MV-4-11 (cell line): ENCODE results near the gene NR6A1.
A peak's percentile ranks its signal among the peaks of the same experiment; 100 is the strongest.

Experiments
- DNase-seq: peaks from one replicate; lab custom pipeline; 2025; lab: John Stamatoyannopoulos, UW

NR6A1 gene

DNA sequence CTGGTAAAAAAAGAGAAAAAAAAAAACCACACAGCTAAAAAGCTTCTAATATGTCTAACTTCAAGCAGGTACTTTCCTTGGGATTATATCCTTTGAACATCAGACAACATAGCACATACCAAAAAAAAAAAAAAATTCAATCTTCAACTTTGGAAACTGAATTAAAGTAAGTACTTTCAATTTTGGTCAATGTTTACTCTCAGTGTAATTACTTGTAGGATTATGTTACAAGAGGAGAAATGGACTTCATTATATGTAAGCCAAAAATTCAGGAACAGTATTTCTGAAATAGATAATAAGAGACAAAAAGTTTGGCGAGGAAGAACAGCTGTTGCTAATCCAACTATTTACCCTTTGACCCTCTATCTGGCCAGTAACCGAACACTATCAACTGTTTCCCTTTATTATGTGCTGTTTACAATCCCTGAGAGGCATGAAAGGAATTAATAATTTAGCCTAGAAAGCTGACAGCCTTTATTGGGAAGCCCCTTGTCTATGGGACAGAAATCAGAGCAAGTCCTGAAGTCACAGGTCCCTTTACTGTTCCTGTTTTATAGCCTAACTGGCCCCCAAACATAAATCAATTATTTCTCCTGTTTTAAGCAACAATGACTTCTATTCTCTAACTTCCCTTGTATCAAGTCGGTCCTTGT, 46.6 kb downstream of the NR6A1 start:
- DNase-seq, result no peak

DNA sequence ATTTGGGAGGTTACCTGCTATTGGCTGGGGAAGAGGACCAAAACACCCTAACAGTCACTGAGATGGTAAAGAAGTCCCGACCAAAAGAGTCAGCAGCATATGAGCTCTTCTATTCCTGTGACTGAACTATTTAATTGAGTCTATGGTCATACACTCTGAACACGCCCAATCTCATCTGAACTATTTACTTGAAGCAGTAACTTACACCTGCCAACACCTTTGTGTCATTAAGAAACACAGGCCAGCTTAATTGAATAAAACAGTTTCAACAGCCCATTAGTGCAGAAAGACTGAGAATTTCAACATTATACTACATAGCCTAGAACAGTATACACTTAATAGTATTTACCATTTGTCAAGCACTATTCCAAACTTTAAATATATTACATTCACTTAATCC, 47.8 kb downstream of the NR6A1 start:
- no peak for DNase-seq

DNA sequence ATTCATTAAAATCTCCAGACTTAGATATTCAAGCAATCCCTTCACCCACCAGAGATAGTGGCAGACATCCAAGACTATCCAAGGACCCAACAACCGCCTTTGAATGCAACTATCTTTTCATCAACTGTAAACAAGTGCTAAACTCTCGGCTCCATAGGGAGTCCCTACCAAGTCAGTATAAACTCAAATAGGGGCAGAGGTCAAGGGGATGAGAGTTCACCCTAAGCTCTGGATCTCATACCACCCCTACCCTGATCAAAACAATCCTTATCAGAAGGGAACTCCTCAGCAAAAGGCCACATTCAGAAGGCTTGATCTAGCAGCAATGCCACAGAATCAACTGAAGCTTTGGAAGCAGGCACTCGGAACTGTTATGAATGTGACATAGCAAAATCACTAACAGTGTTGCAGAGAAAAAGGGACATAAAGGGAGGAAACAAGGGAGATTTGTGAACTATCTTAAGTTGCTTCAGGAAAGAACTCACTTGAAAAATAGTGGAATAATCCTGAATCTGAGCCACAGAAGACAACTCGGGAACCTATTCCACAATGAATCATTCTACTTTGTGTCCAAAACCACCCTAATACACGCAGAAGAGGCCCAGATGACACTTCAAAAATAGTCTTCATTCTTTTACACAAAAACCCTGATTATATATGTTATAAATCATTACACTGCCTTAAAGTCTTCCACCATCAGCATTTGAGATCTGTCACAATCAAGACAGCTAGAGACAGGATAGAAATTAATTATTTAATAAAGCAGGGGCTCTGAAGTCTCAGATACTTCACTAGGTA, 49.8 kb downstream of the NR6A1 start:
- DNase-seq, result no peak

DNA sequence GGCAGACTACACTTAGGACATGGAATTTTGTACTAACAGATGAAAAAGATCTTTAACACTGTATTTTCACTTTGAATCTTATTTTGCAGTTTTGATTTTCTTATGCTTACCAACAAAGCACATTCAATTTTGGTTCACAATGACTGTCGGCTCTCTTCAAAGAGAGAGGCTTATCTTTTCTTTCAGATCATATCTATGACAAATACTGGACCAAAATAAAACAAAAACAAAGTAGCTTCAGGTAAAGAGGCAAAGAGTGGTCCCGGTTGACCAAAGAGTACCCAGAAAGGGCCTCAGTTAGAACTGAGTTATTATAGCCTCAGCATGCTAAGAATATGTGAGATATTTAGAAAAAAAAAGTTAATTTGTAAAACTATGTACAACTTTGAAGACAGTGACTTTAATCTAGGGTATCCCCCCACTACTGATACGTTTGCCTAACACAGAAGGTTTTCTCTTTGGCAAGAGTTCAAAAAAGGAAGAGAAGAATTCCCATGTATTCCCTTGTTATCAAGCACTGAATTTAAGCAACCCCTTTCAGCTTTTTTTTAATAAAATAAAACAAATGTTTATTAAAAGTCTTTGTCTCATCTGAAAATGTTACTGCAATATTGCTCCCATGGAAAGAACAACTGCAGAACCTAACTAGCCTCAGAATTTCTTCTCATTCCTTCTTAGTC, 50.5 kb downstream of the NR6A1 start:
- DNase-seq, result no peak

DNA sequence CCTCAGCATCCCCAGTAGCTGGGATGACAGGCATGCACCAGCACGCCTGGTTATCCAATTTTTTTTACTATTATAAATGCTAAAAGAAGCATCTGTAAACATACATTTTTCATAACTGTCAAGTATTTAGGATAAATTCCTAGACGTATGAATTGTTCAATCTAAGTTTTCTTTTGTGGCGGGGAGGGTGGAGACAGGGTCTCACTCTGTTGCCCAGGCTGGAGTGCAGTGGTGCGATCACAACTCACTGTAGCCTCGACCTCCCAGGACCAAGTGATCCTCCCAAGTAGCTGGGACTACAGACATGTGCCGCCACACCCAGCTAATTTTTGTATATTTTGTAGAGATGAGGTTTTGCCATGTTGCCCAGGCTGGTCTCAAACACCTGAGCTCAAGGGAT, 52.2 kb downstream of the NR6A1 start:
- no peak for DNase-seq

DNA sequence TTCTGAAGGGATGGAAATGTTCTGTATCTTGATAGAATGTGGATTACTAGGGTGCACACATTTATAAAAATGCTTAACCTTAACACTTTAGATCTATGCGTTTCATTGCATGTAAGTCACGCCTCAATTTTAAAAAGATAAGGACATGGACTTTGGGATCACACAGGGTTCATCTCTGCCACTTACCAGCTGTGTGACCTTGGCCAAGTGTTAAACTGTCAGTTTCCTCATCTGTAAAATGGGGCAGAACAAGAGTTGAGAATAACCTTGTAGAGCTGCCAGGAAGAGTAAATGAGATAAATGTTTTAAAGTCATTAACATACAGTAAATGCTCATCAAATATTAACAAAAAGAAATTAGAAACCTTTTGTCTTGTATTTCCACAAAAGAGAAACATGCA, 53.5 kb downstream of the NR6A1 start:
- no peak for DNase-seq

DNA sequence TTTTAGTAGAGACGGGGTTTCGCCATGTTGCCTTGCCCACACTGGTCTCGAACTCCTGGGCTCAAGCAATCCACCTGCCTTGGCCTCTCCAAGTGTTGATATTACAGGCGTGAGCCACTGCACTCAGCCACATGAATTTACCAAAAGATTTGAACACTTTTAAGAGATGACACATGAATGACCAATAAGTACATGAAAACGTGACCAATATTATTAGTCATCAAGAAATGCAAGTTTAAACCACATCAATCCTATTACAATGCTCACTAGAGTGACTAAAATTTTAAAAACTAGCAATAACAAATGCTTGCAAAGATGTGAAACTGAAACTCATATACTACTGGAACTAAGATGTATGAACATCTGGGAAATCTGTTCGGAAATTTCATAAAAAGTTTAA, 54.3 kb downstream of the NR6A1 start:
- no peak for DNase-seq

DNA sequence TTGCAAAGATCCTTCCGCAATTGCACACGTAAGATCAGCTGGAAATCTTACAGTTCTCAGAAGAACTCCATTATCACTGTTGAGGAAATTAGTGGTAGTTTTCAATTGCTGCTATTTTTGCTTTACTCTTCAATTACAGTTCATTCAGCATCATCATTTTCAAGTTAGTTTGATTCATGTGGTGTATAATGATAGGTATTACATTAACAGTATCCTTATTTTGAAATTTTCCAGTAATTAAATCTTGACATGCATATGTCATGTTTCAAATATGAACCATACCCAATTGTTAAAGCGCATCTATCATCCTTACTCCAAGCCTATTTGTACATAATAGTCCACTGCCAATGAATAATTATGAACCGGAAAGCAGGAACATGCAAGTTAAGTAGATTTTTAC, 60.3 kb downstream of the NR6A1 start:
- DNase-seq, result no peak

DNA sequence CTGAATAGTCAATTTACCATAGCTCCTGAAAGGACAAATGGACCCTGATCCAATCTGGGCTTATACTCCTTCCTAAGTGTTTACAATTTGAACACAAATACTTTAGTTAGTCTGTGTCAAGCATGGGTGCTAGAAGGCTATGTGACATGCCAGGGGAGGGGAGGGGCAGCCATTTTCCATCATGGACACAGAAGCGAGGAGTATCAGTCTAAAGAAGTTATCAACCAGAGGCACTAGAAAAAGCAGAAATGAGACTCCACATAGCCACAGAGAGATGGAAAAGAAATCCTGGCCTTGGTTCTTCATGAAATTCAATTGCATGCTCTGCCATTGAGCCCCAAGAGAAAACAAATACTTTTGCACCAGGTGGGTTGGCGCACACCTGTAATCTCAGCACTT, 61.8 kb downstream of the NR6A1 start:
- DNase-seq, result peak; percentile 51

DNA sequence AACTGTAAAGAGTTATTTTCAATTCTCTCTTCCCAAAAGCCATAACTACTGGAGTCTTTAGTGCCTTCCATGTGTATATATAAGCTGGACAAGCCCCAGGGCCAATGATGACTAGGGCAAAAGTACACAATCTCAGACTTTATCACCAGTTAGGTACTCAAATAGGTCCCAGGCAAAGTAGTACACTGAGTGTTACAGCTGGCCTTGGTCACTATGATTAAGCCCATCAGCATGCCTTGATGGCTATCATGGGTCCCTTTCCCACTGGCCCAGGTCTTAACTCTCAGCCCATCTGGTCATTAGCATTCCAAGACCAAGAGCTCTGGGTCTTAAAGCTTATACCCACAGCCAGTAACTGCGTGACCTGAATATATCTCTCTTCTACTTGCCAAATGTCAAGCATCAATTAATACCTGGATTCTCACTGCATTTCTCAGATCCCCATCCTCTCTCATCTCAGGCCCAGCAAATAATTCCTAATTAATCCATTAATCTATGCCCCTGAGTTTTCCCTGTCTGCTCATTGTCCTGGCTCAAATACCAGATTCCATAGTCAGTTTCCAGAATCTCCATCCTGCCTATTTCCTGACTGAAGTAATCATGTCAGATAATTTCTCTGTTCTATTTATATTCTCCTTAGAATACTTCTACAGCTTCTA, 62.3 kb downstream of the NR6A1 start:
- DNase-seq, result no peak

DNA sequence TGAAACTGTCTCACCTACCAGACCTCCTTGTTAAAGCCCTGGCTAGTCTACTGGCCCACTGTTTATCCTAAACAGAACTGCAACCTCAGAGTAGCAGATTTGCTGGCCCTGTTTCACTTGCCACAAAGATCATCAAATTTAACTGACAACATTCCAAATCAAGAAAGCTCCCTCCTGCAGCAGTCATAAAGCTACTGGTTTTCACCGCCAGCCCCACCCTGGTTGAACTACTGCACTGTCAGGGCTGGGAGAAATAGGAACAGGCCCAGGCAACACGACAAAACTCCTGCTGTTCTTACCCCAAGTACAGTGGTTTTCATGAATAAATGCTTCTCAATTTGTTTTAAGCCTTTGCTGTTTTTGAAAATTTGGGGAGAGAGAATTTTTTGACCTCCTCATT, 63.0 kb downstream of the NR6A1 start:
- no peak for DNase-seq

DNA sequence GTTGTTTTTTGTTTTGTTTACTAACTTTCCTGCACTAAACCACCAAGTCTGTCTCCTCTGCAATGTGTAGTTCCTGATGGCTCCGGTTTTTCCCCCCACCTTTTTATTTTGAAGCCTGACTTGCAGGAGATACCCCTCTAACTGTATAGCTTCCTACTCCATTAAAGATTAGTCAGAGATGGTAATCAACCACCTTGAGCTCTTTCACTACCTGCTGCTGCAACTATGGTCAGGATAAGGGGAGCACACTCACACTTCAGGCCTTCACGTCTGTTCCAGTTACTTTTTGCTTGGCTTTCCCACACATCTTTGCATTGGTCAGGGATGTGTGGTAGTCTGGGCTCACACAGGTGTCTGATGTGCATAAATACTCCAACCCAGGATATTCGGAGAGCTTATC, 63.4 kb downstream of the NR6A1 start:
- DNase-seq, result no peak

DNA sequence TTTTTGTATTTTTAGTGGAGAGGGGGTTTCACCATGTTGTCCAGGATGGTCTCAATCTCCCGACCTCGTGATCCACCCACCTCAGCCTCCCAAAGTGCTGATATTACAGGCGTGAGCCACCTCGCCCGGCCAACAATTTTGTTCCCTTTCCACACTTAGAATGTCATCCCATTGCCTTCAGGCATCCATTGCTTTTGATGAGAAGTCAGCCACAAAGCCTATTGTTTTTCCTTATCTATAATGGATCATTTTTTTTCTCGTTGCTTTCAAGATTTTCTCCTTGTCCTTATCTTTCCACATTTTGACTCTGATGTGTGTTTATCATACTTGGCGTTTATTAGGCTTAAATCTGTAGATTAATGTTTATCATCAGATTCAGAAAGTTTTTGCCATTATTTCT, 64.4 kb downstream of the NR6A1 start:
- no peak for DNase-seq

DNA sequence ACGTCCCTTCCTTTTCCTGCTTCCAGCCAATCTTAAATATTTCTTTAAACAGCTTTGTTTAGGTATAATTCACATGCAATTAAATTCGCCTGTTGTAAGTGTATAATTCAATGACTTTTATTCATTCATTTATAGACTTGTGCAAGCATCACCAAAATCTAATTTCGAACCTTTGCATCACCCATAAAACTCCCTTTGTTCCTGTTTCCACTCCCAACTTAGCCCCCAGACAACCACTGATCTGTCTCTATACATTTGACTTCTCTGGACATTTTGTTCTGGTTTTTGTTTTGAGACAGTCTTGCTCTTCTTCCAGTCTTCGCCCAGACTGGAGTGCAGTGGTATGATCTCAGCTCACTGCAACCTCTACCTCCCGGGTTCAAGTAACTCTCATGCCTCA, 71.5 kb downstream of the NR6A1 start:
- no peak for DNase-seq

DNA sequence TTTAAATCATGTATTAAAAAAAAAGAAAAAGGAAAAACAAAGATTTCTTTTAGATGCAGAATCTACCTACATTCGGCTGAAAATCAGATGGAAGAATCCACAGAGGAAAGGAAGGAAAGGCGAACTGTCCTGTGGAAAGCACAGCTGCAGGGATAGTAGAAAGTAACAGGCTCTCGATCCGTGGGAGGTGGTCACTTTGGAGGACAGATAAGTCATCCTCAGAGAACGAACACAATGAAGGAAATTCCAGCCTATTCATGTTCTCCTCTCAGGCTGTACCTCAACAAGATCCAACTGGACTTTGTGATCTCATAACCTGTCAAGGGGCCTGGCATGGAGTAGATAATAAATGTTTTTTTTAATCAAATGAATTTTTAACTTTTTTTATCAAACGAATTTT, 72.8 kb downstream of the NR6A1 start:
- DNase-seq, result no peak

DNA sequence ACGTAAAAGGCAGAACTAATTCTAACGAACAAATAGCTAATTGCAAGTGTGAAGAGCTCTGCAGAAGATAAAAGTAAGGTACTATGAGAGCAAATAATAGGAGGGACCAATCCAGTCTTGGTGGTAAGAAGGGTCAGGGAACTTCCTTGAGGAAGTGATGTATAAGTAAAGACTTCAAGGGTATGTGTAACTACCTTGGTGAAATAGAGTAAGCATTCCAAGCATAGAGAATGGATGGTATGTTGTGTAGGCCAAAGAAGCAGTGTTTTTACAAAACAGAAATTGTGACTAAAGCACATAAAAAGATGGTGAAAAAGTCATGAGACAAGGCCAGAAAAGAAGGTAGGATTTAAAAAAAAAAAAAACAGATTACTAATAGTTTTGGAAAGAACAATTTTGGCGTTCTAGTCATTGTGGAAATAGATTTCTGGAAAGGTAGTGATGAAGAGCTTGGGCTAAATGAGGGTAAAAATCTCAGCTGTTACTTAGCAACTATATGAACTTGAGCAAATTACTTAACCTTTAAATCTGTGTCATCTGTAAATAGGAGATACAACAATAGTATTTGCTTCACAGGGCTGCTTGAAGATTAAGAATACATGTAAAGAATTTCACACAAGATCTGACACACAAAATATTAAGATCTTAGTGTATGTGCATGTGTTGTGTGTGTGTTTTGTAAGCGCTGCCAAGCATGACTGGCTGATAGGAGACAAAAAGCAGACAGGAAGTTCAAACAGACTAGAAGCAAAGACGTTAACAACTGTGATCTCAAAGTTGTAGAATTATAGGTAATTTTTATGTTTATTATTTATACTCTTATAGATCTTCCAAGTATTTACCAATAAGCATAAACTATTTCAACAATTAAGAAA, 73.5 kb downstream of the NR6A1 start:
- DNase-seq, result no peak

DNA sequence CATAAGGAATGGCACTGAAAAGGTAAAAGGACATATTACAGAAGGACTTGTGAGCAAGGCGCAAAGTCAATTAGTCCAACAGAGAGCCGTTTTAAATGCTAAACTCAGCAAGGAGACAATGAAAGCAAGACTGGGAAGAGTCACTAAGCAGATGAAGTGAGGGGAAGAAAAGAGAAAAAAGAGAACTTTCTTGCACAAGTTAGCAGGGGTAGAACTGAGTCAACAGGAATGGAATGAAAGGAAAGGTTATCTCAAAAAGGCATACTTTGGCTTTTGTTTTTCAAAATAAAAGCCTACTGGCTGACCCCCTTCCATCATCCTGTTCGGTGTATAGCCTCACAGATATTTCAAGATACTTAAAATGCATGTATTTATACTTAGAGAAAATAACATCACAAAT, 75.0 kb downstream of the NR6A1 start:
- DNase-seq, result no peak

DNA sequence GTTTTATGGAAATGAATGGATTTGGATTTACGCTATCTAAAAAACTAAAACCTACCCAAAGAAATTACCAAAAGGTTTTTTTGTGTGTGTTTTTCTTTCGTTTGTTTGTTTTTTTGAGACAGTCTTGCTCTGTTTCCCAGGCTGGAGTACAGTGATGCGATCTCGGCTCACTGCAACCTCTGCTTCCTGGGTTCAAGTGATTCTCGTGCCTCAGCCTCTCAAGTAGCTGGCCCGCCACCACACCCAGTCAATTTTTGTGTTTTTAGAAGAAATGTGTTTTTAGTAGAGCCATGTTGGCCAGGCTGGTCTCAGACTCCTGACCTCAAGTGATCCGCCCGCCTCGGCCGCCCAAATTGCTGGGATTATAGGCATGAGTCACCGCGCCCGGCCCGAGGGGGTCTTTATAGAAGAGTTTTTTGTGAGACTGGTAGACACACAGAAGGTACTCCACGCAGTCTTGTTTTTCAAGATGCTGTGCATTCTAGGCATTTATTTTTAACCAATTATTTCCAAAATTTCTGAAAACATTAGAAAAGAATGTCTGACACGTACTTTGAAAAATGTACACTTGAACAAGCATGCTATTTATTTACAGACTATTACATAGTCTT, 75.7 kb downstream of the NR6A1 start:
- DNase-seq, result no peak

DNA sequence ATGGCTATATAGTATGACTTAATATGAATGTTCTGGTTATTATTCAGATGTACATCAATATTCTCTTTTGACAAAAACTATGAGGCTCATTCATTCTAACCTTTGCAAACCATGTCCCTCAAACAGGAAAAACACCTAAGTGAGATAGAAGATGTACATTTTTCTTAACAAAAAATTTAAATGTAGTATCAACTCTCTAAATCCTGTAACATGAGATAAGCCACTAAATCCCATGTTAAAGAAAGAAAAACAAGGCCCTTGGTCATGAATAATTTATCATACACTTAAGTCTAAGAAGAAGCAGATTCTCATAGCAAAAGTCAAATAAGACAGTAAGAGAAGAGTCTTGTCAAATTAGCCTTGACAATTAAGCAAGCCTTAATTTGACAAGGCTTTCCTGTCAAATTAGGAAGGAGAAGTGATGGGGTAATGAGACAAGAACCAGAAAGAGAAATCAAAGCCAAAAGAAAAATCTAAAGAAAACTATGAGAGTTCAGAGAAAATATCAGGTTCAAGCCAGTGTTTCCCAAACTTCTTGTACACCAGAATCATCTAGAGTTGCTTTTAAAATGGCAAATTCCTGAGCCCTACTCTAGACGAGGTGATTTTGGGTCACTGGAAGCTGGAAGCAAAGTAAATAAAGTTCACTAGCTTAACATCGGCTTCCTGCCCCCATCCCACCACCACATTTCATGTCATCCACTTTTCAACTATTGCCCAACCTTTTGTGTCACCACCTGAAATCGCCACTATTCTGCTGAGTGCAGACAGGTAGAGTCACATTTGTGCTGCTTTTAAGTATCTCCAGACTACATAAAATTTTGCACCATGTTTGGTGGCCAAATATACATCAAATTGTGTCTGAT, 76.5 kb downstream of the NR6A1 start:
- no peak for DNase-seq

DNA sequence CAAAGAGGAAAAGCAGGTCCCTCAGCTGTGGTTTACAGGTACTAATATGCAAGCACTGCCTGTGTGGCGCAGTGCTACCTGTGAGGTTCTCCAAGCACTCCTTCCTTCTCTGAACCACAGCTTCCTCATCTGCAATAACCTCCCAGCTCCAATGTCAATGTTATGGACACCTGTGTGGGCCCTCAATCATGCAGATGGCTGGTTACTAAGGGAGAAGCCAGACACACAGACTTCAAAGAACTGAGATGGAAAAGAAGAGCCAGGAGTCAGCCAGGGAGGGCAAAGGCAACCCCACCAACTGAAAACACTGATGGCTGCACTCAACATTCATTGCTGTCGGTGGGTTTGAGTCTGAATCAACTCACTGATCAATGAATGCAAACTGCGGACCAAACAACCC, 77.7 kb downstream of the NR6A1 start:
- no peak for DNase-seq
